Kasumi-1 (cell line): ENCODE data around the gene OR5D18.
"Not testable (repeated sequence)": the region's sequence is repeated elsewhere in the genome, so short reads cannot be mapped to it uniquely, and the experiment has no call there.

Experiments
- DNase-seq, 2 experiments: peaks; one replicate each; lab custom pipeline; 2025; lab: John Stamatoyannopoulos, UW

The OR5D18 gene

GRCh38 chr11:55819330-55819729, at the start of gene OR5D18:
OR5D18 (plus strand) TSS chr11:55819630; CDS start chr11:55819630, 0 bp downstream.
- no peak for DNase-seq

DNA sequence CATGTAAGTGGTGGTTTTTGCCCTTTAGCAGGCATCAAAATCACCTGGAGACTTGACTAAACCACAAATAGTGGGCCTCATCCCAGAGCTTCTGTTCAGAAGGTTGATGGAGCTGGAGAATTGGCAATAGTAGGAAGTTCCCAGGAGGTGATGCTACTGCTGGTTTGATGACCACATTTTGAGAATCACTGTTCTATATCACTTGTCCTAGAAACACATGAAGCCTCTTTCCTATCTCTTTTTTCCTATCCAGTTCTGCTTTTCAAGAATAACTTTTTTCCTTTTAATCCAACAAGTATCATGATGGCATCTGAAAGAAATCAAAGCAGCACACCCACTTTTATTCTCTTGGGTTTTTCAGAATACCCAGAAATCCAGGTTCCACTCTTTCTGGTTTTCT, 46.3 kb upstream of the OR5D18 start, which contains the start of gene OR5D13:
Gene OR5D13 (plus strand): TSS at position 301 of the 400 bp plus-strand sequence. CDS start 0 bp downstream, at position 301.
- DNase-seq = no peak

DNA sequence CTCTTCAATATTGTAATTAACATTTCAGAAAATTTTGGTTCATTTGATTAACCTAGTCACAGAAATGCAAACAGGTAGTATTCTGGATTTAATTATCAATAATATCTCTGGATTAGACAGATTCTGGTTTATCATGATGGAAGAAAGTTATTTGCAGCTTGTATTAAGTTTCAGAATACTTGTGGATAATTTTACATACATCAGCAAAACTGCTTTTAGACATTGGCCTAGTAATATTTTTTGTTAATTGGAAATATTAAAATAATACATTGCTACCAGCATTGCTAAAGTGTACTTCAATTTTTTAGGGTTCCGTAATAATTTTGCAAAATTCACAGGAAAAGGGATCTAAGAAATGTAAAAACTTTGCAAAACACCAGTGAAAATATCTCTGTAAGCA, 27.8 kb upstream of the OR5D18 start:
- DNase-seq = no peak

- no peak for DNase-seq
These were observed 26.1 kb upstream of the OR5D18 start for GRCh38 chr11:55793321-55793720.

DNA sequence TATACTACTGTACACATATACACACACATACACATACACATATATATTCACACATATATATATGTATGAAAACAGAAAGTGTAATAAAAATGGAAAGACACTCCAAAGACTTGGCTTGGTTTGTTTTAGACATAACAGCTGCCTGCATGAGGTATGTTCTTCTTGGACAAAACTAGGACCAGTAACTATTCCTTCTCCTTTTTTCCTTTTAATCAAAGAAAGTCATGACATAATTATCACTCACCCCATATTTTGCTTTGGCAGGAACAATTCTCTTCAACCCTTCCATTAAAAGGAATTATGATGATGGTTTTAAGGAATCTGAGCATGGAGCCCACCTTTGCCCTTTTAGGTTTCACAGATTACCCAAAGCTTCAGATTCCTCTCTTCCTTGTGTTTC, 24.2 kb upstream of the OR5D18 start, which contains the start of gene OR5D14:
Gene OR5D14 (plus strand): TSS at position 301 of the 400 bp plus-strand sequence. CDS start 0 bp downstream, at position 301.
- no peak for DNase-seq

- no peak for DNase-seq
These were observed 13.2 kb upstream of the OR5D18 start for GRCh38 chr11:55806248-55806647.

DNA sequence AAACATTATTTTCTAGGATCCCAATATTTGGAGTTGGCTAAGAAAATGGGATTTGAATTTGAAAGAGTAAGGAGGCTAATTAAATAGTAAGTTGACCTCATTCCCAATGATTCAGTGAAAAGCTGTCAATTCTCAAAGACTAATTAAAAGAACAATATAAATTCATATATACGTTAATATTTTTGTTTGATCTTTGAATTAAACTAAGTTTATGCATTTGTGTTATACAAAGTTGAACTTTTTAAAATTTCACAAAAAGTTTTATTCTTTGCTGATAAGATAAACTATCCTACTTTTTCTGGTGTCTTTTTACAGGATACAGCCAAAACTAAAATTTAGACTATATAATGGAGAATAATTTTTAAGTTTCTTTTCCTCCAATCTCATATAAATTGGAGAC, 8.4 kb upstream of the OR5D18 start, which contains the start of gene OR5L1:
Gene OR5L1 (plus strand): TSS at position 301 of the 400 bp plus-strand sequence. CDS start 100 bp downstream, outside the sequence.
- no peak for DNase-seq

- DNase-seq = no peak
These were observed 7.5 kb downstream of the OR5D18 start, which contains the start of gene OR5L2 for GRCh38 chr11:55826919-55827318. OR5L2 (plus strand) TSS chr11:55827219; CDS start chr11:55827219, 0 bp downstream.

- DNase-seq = no peak
These were observed 19.0 kb downstream of the OR5D18 start, which contains the start of gene OR5D16 for GRCh38 chr11:55838452-55838851. OR5D16 (plus strand) TSS chr11:55838752; CDS start chr11:55838752, 0 bp downstream.

DNA sequence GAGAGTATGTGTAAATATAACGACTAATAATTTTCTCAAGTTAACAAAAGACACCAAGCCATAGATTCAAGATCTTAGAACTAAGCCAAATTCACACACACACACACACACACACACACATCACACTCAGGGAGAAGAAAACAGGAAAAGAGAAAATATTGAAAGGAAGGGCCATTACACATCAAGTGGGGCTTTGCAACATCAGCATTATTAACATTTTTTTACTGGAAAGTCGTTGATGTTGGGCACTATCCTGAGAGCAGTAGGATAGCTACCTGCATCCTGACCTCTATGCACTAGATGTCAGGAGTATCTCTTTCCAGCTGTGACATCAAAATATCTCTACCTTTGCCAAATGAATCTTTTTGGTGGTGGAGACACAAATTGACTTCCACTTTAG, 28.0 kb downstream of the OR5D18 start:
- no peak for DNase-seq

DNA sequence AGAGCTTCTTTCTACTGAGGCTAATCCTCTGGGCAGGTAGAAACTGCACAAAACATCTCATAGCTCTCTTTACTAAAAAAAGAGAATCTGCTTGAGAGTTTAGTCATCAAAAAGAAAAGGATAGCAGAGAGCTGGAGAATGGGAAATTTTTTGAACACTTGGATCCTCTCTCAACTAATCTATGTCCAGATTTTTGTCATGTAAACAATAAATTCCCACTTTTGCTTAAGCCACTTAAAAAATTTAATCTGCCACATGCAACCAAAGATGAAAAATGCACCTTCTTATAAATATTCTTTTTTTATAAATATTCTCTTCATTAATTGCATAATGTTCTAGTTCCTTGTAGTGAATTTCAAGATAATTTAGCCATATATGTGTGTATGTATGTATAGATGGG, 29.6 kb downstream of the OR5D18 start:
- no peak for DNase-seq

GRCh38 chr11:55852141-55852540, 32.7 kb downstream of the OR5D18 start:
- no peak for DNase-seq

DNA sequence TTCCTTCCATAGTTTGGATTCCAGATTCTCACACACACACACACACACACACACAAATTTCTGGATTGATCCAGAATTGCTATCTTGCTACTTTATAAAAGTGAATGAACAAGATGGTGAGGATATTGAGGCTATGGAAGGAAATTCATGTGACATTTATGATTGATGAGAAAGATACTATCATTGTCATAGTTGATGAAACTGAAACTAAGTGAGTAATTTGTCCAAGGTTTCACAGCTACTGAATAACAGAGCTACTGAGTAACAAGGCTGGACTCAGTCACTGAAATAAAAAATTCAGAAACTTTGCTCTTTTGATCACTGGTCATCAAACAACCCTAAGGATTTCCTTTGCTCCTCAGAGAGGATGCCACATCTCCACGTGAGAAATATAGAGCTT, 35.3 kb downstream of the OR5D18 start:
- DNase-seq = no peak

DNA sequence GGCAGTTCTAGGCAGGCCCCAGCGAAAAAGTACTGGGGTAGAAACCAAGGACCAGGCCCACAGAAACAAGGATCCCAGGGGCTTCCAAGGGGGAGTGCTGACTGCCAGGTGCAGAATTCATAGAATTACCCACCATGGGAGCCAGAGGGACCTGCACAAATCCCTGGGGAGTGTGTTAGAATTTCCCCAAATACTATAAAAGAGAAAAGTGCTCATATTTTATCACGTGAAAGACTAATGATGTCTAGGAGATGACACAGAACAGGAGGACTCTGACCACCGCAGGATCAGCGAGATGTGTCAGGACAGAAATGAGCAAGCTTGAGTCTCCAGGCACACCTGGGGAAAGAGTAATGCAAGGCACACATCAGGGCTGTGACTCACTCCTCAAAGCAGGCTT, 47.9 kb downstream of the OR5D18 start:
- not testable (repeated sequence) for DNase-seq
